GM23248 (cell line): ENCODE measurements around the gene GJA9.

Source experiments
- EZH2 ChIP-seq: fragments of 200-600 bp; sonication (generic); IDR thresholded peaks from 2 replicates; pipeline ENCODE4 v1.6.1; 2018; ENCODE audit warnings: antibody characterized with exemption, mild to moderate bottlenecking; ENCODE audit not compliant: insufficient read depth, poor library complexity, severe bottlenecking
- EZH2phosphoT487 ChIP-seq: fragments of 200-600 bp; sonication (generic); IDR thresholded peaks from 2 replicates; pipeline ENCODE4 v1.6.1; 2018; ENCODE audit warnings: antibody characterized with exemption, moderate library complexity, mild to moderate bottlenecking, low read depth; ENCODE audit not compliant: insufficient read depth

DNA sequence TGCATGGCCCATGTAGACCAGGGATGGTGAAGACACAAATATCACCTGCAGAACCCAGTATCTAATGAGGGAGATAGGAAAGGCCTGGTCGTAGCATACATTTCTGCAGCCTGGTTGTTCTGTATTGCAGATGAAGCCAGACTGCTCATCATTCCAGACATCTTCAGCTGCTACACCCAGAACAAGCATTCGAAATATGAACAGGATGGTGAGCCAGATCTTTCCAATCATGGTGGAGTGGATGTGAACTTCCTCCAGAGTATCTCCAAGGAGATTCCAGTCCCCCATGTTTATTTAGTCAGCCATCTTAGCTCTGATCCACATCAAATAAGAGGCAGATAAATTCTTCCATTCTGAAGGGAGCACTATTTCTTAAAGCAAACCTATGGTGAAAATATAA is 5.6 kb downstream of the GJA9 start:
- TF ChIP-seq EZH2phosphoT487 (no peak), EZH2 (no peak)
